K562 (cell line): Measurements from ENCODE around the gene GAMT. TPM values are rescaled to one million over a fixed set of nuclear protein-coding genes. Genes with fewer than 3 reads are reported as not detected.

Source experiments
- ATAC-seq: fragments of 200-7000 bp; cut with Tn5 transposase; 3 replicates; pipeline ENCODE4 v1.9.1; 2020; ENCODE audit warnings: moderate library complexity
- BruUV-seq: library from RNA; stranded (reverse); fragments of 400-500 nt; replicated peaks from 2 replicates; lab custom pipeline; 2021; lab: Mats Ljungman, UMichigan
- CTCF ChIA-PET: fragments of 300-600 bp; formaldehyde crosslinking; extraction: SDS; loops from one replicate; lab custom pipeline; 2021; ENCODE audit warnings: low intra/inter-chr PET ratio; lab: Yijun Ruan, JAX
- POLR2A ChIA-PET: fragments of 300-600, 350-650 bp; sonication (Branson Sonifier 250); formaldehyde crosslinking; extraction: SDS; loops from one replicate; lab custom pipeline; 2021; ENCODE audit warnings: antibody characterized with exemption, inconsistent platforms; lab: Yijun Ruan, JAX
- DNase-seq, 4 experiments: peaks; one replicate each; pipeline versions ENCODE4 v3.0.0 to v3.0.0-alpha.2; 2011 to 2018; ENCODE audit warnings: low spot score in 3 of 4, mixed read lengths in 3 of 4; ENCODE audit errors: extremely low read depth in 1 of 4
- FAIRE-seq: peaks from 2 replicates; lab custom pipeline; 2011; peaks lifted over from hg19 to GRCh38; lab: Jason Lieb, UNC
- H2AFZ ChIP-seq: 2 replicates; pipeline ENCODE4 v1.6.0; 2011; ENCODE audit warnings: low read depth, low read length, control low read depth, inconsistent platforms
- H3K27ac ChIP-seq: fragments of 200-600 bp; 3 replicates; pipeline ENCODE4 v1.8.0; 2011; ENCODE audit warnings: low read depth, mild to moderate bottlenecking, control low read depth, inconsistent platforms, low read length, moderate library complexity, mixed read lengths; ENCODE audit errors: extremely low read depth
- H3K27me3 ChIP-seq, 2 experiments: fragments of 300-600 bp in 1 of 2; 2 replicates in 1 of 2; 3 replicates in 1 of 2; pipeline versions ENCODE4 v1.6.0 to v1.8.0; 2011; ENCODE audit warnings: inconsistent platforms in 2 of 2, low read length in 2 of 2, mild to moderate bottlenecking in 1 of 2, mixed read lengths in 1 of 2, moderate library complexity in 1 of 2; ENCODE audit not compliant: control insufficient read depth in 2 of 2, insufficient read depth in 2 of 2
- H3K36me3 ChIP-seq: fragments of 300-600 bp; 3 replicates; pipeline ENCODE4 v1.8.0; 2011; ENCODE audit warnings: mild to moderate bottlenecking, low read length, inconsistent platforms; ENCODE audit not compliant: control insufficient read depth, insufficient read depth
- H3K4me1 ChIP-seq, 2 experiments: fragments of 200-600 bp in 1 of 2; replicated peaks in 1 of 2; 2 replicates in 1 of 2; 3 replicates in 1 of 2; pipeline versions ENCODE4 v1.5.1 to v1.8.0; 2011; ENCODE audit warnings: inconsistent platforms in 2 of 2, low read length in 2 of 2, mild to moderate bottlenecking in 1 of 2, mixed read lengths in 1 of 2, moderate library complexity in 1 of 2; ENCODE audit not compliant: control insufficient read depth in 2 of 2, insufficient read depth in 2 of 2
- H3K4me2 ChIP-seq: 2 replicates; pipeline ENCODE4 v1.6.1; 2011; ENCODE audit warnings: low read length, control low read depth, inconsistent platforms, mixed read lengths; ENCODE audit not compliant: insufficient read depth
- H3K4me3 ChIP-seq: fragments of 200-600 bp; sonication (generic), shearing (Covaris generic); 2 replicates; pipeline ENCODE4 v1.5.1; 2016; ENCODE audit warnings: control low read depth, inconsistent platforms
- H3K79me2 ChIP-seq: fragments of 200-600 bp; 3 replicates; pipeline ENCODE4 v1.8.0; 2011; ENCODE audit warnings: low read length, inconsistent platforms; ENCODE audit not compliant: control insufficient read depth, insufficient read depth
- H3K9ac ChIP-seq, 2 experiments: 2 replicates each; pipeline versions ENCODE4 v1.6.0 to v1.6.1; 2011; ENCODE audit warnings: low read depth in 2 of 2, low read length in 2 of 2, control low read depth in 1 of 2, inconsistent platforms in 1 of 2, mild to moderate bottlenecking in 1 of 2, mixed read lengths in 1 of 2; ENCODE audit not compliant: insufficient read depth in 1 of 2
- H3K9me1 ChIP-seq: one replicate; pipeline ENCODE4 v1.6.0; 2011; ENCODE audit warnings: inconsistent platforms, mild to moderate bottlenecking, low read length, moderate library complexity; ENCODE audit not compliant: control insufficient read depth, insufficient read depth
- H3K9me3 ChIP-seq: replicated peaks from 2 replicates; pipeline ENCODE4 v1.5.1; 2011; ENCODE audit warnings: low read depth, low read length, inconsistent platforms; ENCODE audit not compliant: control insufficient read depth, insufficient read depth
- H4K20me1 ChIP-seq: replicated peaks from 2 replicates; pipeline ENCODE4 v1.6.1; 2011; ENCODE audit warnings: low read length, inconsistent platforms, mixed read lengths; ENCODE audit not compliant: control insufficient read depth, insufficient read depth
- BCLAF1 ChIP-seq, 2 experiments: fragments of 450-650 bp in 1 of 2; IDR thresholded peaks; 2 replicates each; pipeline ENCODE4 v1.6.1; 2011 to 2017; ENCODE audit warnings: low read depth in 2 of 2, antibody characterized with exemption in 1 of 2, borderline replicate concordance in 1 of 2, low read length in 1 of 2, mild to moderate bottlenecking in 1 of 2, mixed read lengths in 1 of 2; ENCODE audit not compliant: control insufficient read depth in 1 of 2
- CEBPB ChIP-seq: fragments of 450-650 bp; IDR thresholded peaks from 2 replicates; pipeline ENCODE4 v1.6.1; 2016; ENCODE audit warnings: missing genetic modification characterization, missing compliant biosample characterization
- CEBPG ChIP-seq, 3 experiments: fragments of 200-800 bp in 1 of 3; sonication (Bioruptor generic) in 1 of 3; sonication (generic) in 1 of 3; formaldehyde crosslinking in 1 of 3; IDR thresholded peaks in 2 of 3; conservative IDR thresholded peaks in 1 of 3; 2 replicates each; pipeline versions ENCODE4 v1.6.1 to v1.8.0; 2016 to 2022; ENCODE audit warnings: missing compliant biosample characterization in 2 of 3, missing genetic modification characterization in 2 of 3, mild to moderate bottlenecking in 1 of 3, missing genetic modification reagents in 1 of 3
- PBX2 ChIP-seq, 2 experiments: IDR thresholded peaks in 1 of 2; conservative IDR thresholded peaks in 1 of 2; 2 replicates each; pipeline ENCODE4 v1.6.1; 2016; ENCODE audit warnings: low read depth in 2 of 2, mild to moderate bottlenecking in 1 of 2, missing compliant biosample characterization in 1 of 2, missing genetic modification characterization in 1 of 2, moderate library complexity in 1 of 2
- RERE ChIP-seq: sonication (generic); formaldehyde crosslinking; IDR thresholded peaks from 2 replicates; pipeline ENCODE4 v1.8.0; 2023; ENCODE audit warnings: missing genetic modification reagents, mild to moderate bottlenecking, borderline replicate concordance
- WGBS: fragments of 100-300 bp; shearing (Covaris generic); methylation state at CpG from one replicate; pipeline ENCODE4 v1.1.6; 2016; ENCODE audit warnings: low coverage, mixed read lengths; ENCODE audit not compliant: insufficient coverage; ENCODE audit errors: missing lambda C conversion rate; 5-methylcytosine and 5-hydroxymethylcytosine counted together
- in situ Hi-C: fragments of 300-500 bp; cut with MboI; formaldehyde crosslinking; loops from 4 replicates; pipeline ENCODE4 v1.15.0; 2018; ENCODE audit warnings: inconsistent platforms, mixed read lengths
- intact Hi-C: fragments of 100-400 bp; cut with micrococcal nuclease; formaldehyde crosslinking; loops from 2 replicates; pipeline ENCODE4 v1.14.2; 2022
- polyA plus RNA-seq, 8 experiments: library from polyadenylated mRNA; depleted of rRNA in 4 of 8; stranded (reverse) in 5 of 8; unstranded in 3 of 8; fragments of >200 nt; fragmentation: Nextera tagmentation in 2 of 8; fragmentation: Illumina TruSeq in 1 of 8; extraction: Ambion mirVana in 2 of 8; extraction: Trizol in 1 of 8; gene quantifications; 2 replicates each; pipeline versions ENCODE4 v1.2.1 to v1.2.3, GENCODE V29; 2011 to 2014; ENCODE audit warnings: inconsistent platforms in 1 of 8, missing spikeins in 1 of 8
- total RNA-seq, 7 experiments: library from RNA; depleted of rRNA in 6 of 7; stranded (reverse); fragments of >200 nt in 6 of 7; fragmentation: Illumina TruSeq in 2 of 7; extraction: Trizol in 2 of 7; gene quantifications; 2 replicates each; pipeline versions ENCODE4 v1.2.1 to v1.2.3, GENCODE V29; 2011 to 2021; ENCODE audit warnings: low replicate concordance in 1 of 7

GAMT gene
- total and polyA plus RNA-seq, 9 of the 15 experiments (the other 6 are each of a cell fraction or from before 2014, with no cell fraction given): 1.3 to 35.3 (median 27.2) TPM

DNA sequence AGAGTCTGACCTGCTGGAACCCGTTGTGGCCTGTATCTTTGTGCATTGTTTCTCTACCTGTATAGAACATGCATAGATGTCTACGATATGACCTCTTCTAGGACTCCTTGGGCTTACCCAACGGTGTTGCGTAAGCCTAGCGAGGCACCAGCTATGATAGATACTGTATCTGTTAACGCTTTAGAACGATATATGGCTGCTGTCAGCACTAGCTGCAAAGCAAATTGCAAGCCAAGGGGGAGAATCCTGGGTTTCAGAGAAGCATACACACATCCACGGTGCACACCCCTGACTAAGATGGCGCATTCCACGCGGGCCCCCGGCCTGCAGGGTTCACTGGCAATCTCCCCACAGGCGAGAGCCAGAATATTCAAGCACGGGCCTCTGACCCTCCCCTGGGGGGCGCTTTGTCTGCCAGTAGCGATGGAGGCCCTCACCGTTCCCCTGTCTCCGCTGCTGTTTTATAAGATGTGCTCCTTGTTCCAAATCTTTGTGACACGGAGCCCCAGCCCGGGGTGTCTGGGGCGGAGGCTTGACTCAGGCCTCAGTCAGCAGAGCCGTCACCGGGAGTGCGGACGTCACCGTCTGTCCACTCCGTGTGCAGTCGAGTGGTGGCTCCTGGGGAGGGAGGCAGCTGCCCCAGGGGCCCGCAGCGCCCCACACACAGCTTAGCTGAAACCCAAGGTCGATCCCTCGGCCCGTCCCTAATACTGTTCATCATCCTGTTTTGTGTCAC is 23.9 kb upstream of the GAMT start:
- H4K20me1 ChIP-seq: peaks cover 10% of the 10 kb centered on the region; the same call in 1 of the 2 replicates
- intact Hi-C loops (no loop called here), in situ Hi-C loops (no loop called here)
- no peaks in the 10 kb centered on the region for H3K27me3 ChIP-seq
- no TSS peak for BruUV-seq
- no peak overlapping the region for H3K27ac ChIP-seq
- no peaks in the 10 kb centered on the region for H3K9me3 ChIP-seq
- ATAC-seq (no peak; the same call in 2 of the 3 replicates), FAIRE-seq (peak; percentile 6), DNase-seq (peak in 1 of 4 experiments; percentile 33)
- no peak overlapping the region; a peak in 1 of 4 replicates for H3K9ac ChIP-seq
- H3K9me1 ChIP-seq: peaks cover 4% of the 10 kb centered on the region
- H3K79me2 ChIP-seq: peaks cover 62% of the 10 kb centered on the region
- peaks cover 98% of the 10 kb centered on the region for H3K36me3 ChIP-seq
- H3K4me1 ChIP-seq: peaks cover 0 to 55% of the 10 kb centered on the region in 2 experiments; a peak in 2 of 5 replicates
- H3K4me3 ChIP-seq: no peak overlapping the region
- H2AFZ ChIP-seq: no peak overlapping the region
- ChIA-PET CTCF (no interaction called here), POLR2A (interaction anchor here (1.1 to 1.5 kb wide), 2 partner anchors 9 to 14 kb away, joined by 3 read pairs; no protein-coding TSS in a partner anchor)
- WGBS: 93% methylated on average over 22 of the region's 33 CpGs
- no peak overlapping the region for H3K4me2 ChIP-seq
- TF ChIP-seq CEBPG (CRISPR knock-in tag; IDR thresholded peaks at IDR 0.05): no peak
- peak; percentile 31 to 48; a peak in 2 of 4 replicates for TF ChIP-seq CEBPG (tag; conservative IDR thresholded peaks at IDR 0.05 in 1 of 2, IDR thresholded peaks at IDR 0.05 in 1 of 2)
- peak; percentile 89 for TF ChIP-seq CEBPB (tag)
- no peak for TF ChIP-seq BCLAF1 (IDR thresholded peaks at IDR 0.05; ENCODE audit: borderline replicate concordance in 1 of 2, control insufficient read depth in 1 of 2, low read depth in 2 of 2, low read length in 1 of 2)
- no peak for TF ChIP-seq PBX2 (CRISPR knock-in tag; IDR thresholded peaks at IDR 0.05; ENCODE audit: low read depth)
- peak; percentile 78 for TF ChIP-seq PBX2 (tag; conservative IDR thresholded peaks at IDR 0.05; ENCODE audit: low read depth)
- TF ChIP-seq RERE (CRISPR knock-in tag): no peak
